ENCODE measurements around the gene CARD14.
"Not testable (repeated sequence)": the region's sequence is repeated elsewhere in the genome, so short reads cannot be mapped to it uniquely, and the experiment has no call there.

The CARD14 gene

GRCh38 chr17:80183581-80184422, 14.0 kb downstream of the CARD14 start:
- DNase-seq (ENCODE audit: low spot score), result no peak

DNA sequence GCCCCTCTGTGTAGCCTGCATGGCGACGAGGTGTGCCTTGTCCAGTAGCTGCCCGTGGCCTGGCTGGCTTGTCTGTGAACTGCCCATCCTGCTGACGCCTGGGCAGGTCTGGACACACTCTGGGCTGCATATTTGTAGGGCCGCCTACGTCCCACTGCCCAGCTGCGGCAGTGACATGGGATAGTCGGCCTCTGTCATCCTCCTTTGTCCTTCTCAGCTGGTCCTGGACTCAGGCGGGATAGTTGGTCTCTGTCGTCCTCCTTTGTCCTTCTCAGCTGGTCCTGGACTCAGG, 14.5 kb downstream of the CARD14 start:
- DNase-seq (ENCODE audit: low spot score), result no peak

GRCh38 chr17:80185968-80186367, 16.1 kb downstream of the CARD14 start:
- no peak for DNase-seq (ENCODE audit: low spot score)

DNA sequence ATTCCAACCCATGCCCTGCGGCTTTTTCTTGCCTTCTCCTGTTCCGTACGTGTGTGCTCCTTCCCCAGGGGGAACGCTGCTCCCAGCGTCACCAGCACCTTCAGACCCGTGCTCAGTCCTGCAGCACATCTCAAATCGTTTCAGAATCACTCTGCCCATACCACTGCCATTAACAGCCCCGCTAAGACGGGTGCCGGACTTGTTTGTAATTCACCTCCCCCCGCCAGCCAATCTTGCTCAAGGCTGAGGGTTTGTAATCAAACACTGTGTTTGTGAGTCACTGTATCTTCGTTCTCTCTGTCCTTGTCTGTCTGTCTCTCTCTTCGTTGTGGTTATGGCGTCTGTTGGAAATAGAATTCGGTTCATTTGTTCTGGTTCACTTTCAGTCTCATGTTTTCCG, 17.3 kb downstream of the CARD14 start:
- DNase-seq (ENCODE audit: low spot score), result no peak

GRCh38 chr17:80187515-80187941, 17.7 kb downstream of the CARD14 start:
- no peak for DNase-seq (ENCODE audit: low spot score)

DNA sequence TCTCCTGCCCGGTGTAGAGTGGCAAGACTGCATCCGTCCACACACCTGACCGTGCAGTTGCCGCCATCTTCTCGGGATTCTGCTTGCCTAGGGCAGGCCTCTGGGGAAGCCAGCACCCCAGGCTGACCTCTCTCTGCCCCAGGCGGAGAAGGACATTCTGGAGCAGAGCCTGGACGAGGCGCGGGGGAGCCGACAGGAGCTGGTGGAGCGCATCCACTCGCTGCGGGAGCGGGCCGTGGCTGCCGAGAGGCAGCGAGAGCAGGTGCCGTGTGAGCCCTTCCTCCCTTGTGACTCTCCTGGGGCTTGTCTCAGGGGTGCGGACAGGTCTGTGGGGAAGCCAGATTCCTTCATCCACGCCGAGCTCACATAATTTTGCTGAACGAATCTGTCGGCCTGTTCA, 19.8 kb downstream of the CARD14 start:
- no peak for DNase-seq (ENCODE audit: low spot score)

DNA sequence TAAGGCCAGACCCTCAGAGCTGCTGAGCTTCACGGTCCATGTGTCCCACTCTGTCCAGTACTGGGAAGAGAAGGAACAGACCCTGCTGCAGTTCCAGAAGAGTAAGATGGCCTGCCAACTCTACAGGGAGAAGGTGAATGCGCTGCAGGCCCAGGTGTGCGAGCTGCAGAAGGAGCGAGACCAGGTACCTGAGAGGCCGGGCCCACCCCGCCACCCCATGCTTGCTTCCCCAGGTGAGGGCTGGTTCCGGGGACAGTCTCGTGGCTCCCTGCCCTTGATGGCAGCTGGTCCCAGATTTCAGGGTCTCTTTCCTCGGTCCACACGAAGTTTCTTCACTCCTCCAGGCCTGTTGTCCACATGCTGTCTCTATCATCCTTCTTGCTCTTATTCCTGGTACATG, 20.9 kb downstream of the CARD14 start:
- no peak for DNase-seq (ENCODE audit: low spot score)

- no peak for DNase-seq (ENCODE audit: low spot score)
These were observed 21.4 kb downstream of the CARD14 start for GRCh38 chr17:80191192-80191591.

- no peak for DNase-seq (ENCODE audit: low spot score)
These were observed 22.2 kb downstream of the CARD14 start for GRCh38 chr17:80191865-80192661.

DNA sequence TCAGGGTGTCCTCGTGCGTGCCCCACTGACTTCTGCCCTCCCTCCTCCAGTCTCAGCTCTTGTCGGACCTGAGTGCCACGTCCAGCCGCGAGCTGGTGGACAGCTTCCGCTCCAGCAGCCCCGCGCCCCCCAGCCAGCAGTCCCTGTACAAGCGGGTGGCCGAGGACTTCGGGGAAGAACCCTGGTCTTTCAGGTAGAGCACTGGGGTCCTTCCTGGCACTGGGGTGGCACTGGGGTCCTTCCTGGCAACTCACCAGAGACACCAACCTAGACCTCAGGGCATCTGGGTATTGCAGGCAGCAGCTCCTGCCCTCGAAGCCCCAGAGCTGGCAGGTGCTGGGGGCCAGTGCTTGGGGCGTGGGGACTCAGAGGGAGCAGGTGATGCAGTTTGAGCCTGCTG, 25.3 kb downstream of the CARD14 start:
- DNase-seq (ENCODE audit: low spot score), result no peak

- DNase-seq (ENCODE audit: low spot score), result peak; percentile 41
These were observed 26.1 kb downstream of the CARD14 start for GRCh38 chr17:80195671-80196529.

- DNase-seq (ENCODE audit: low spot score), result no peak
These were observed 26.8 kb downstream of the CARD14 start for GRCh38 chr17:80196652-80197051.

- DNase-seq (ENCODE audit: low spot score), result no peak
These were observed 28.4 kb downstream of the CARD14 start for GRCh38 chr17:80198144-80198661.

DNA sequence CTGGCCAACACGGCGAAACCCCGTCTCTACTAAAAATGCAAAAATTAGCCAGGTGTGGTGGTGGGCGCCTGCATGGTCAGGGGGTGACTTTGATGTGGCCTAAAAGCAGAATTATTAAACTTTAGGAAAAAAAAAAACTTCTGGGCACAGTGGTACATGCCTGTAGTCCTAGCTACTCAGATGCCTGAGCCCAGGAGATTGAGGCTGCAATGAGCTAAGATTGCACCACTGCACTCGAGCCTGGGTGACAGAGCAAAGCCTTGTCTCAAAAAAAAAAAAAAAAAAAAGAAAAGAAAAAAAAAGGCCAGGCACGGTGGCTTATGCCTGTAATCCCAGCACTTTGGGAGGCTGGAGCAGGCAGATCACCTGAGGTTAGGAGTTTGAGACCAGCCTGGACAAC, 29.5 kb downstream of the CARD14 start:
- not testable (repeated sequence) for DNase-seq (ENCODE audit: low spot score)

DNA sequence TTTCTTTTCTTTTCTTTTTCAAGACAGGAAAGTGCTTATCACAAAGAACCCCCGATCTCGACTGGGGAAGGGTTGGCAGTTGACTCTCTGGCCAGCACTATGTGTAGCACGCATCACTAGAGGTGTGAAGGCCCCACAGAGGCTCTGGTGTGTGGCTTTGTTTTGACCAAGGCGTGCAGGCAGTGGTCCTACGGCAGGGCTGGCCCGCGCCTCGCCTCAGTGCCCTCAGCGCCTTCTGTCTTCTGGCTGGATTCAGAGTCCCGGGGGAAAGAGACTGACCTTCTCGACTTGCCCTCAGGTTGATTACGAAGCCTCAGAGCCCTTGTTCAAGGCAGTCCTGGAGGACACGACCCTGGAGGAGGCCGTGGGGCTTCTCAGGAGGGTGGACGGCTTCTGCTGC, 31.6 kb downstream of the CARD14 start:
- DNase-seq (ENCODE audit: low spot score), result no peak

- DNase-seq (ENCODE audit: low spot score), result no peak
These were observed 32.4 kb downstream of the CARD14 start for GRCh38 chr17:80202197-80202596.

DNA sequence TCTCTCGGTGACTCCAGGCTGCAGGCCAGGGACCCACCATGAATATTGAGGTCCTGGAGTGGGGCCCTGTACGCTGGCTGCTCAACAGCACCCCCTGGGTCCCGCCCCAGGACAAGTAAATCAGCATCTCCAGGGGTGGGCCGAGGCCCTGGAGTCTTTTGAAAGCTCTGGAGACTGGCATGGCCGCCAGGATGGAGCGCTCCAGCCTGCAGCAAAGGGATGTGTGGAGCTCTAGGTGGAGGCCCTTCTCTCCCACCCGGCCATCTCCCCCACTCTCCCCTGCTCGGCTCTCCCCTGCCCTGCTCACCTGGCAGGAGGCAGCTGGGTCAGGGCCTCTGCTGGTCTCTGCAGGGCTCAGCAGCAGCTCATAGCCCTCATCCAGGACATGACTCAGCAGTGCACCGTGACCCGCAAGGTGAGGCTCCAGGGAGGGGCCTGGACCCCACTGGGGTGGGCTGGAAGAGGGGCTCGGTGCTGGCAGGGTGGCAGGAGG, 33.7 kb downstream of the CARD14 start:
- no peak for DNase-seq (ENCODE audit: low spot score)

DNA sequence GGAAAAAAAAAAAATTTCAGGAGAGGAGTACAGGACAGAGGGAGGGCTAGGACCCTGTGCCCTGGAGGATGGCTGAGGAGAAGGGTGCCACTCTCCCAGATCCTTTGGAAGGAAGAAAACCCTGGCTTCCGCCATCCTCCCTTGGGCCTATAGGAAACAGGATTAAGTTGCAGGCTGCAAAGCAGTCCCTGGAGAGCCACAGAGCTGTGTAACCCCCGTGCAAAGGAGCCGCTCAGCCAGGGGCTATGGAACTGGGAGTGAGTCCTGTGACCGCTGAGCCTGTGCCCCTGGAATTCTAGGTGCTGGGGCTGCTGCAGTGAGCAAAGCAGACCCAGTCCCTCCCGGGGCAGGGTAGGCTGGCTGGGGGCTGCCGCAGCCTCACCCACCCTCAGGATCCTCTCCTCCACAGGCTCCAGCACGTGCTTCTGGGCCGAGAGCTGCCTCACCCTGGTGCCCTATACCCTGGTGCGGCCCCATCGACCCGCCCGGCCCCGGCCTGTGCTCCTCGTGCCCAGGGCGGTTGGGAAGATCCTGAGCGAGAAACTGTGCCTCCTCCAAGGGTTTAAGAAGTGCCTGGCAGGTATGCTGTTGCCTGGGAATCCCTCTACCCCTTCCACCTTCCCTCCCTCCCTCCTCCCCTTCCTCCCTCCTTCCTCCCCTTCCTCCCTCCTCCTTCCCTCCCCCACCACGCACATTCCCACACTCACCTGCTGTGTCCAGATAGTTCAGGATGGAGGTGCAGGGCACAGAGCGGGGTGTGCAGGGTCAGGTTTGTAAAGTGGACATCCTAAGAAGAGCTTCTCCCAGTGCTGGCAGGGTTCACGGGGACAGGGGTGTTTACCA, 35.0 kb downstream of the CARD14 start:
- DNase-seq (ENCODE audit: low spot score), result no peak

- no peak for DNase-seq (ENCODE audit: low spot score)
These were observed 36.0 kb downstream of the CARD14 start for GRCh38 chr17:80205811-80206210.

- no peak for DNase-seq (ENCODE audit: low spot score)
These were observed 38.2 kb downstream of the CARD14 start for GRCh38 chr17:80208050-80208449.

GRCh38 chr17:80209765-80210164, 39.9 kb downstream of the CARD14 start:
- no peak for DNase-seq (ENCODE audit: low spot score)
